ENCODE results near the gene SH3BP1. TPM values are rescaled to one million over a fixed set of nuclear protein-coding genes. Genes with fewer than 3 reads are reported as not detected.

The SH3BP1 gene
- polyA plus RNA-seq, 1 donor from 2014 or later: 0.63 TPM

- Histone ChIP-seq H3F3A (ENCODE audit: insufficient read depth, low read length, poor library complexity, severe bottlenecking) (no peaks in the 10 kb centered on the region), H3K4me3 (ENCODE audit: low read length) (no peak within 1 kb of the TSS), H2AFZ (ENCODE audit: low read depth, low read length) (no peak within 1 kb of the TSS), H3K27me3 (ENCODE audit: insufficient read depth, low read depth, low read length) (no peaks in the 10 kb centered on the region), H3K9me2 (ENCODE audit: insufficient read depth, low read length) (no peaks in the 10 kb centered on the region), H3K9me3 (ENCODE audit: low read length) (no peaks in the 10 kb centered on the region), H4K20me1 (ENCODE audit: insufficient read depth) (no peaks in the 10 kb centered on the region), H3K9ac (ENCODE audit: low read length) (no peak within 1 kb of the TSS), H3K27ac (ENCODE audit: low read length) (no peak within 1 kb of the TSS), H3K36me3 (ENCODE audit: insufficient read depth, low read length) (no peaks in the 10 kb centered on the region), H3K4me2 (ENCODE audit: low read length) (no peak within 1 kb of the TSS), H3K79me2 (replicated peaks; ENCODE audit: insufficient read depth, low read length) (no peaks in the 10 kb centered on the region)
- no peak for TF ChIP-seq EP300 (conservative IDR thresholded peaks at IDR 0.05; ENCODE audit: poor library complexity, severe bottlenecking)
- no peak for TF ChIP-seq SMC3 (conservative IDR thresholded peaks at IDR 0.05; ENCODE audit: poor library complexity)
- TF ChIP-seq TAF1 (IDR thresholded peaks at IDR 0.05; ENCODE audit: low read depth): no peak
- TF ChIP-seq RAD21 (conservative IDR thresholded peaks at IDR 0.05): no peak
- no peak for TF ChIP-seq CTCF (IDR thresholded peaks at IDR 0.05; ENCODE audit: poor library complexity, severe bottlenecking)
Observed at GRCh38 chr22:37674951-37675929, 35.8 kb downstream of the SH3BP1 start, which contains the start of gene LGALS1. Gene LGALS1, plus strand, starts transcription at chr22:37675636. Its CDS starts 67 bp downstream, at chr22:37675703.

- no peaks in the 10 kb centered on the region for H3K9me2 ChIP-seq (ENCODE audit: insufficient read depth, low read length)
- no peaks in the 10 kb centered on the region for H3F3A ChIP-seq (ENCODE audit: insufficient read depth, low read length, poor library complexity, severe bottlenecking)
- no peaks in the 10 kb centered on the region for H3K9me3 ChIP-seq (ENCODE audit: low read length)
- H3K9ac ChIP-seq (ENCODE audit: low read length): no peak overlapping the region
- no peaks in the 10 kb centered on the region for H3K79me2 ChIP-seq (replicated peaks; ENCODE audit: insufficient read depth, low read length)
- no peak overlapping the region for H3K4me2 ChIP-seq (ENCODE audit: low read length)
- TF ChIP-seq MXI1 (conservative IDR thresholded peaks at IDR 0.05; ENCODE audit: poor library complexity, severe bottlenecking) (no peak), SMC3 (conservative IDR thresholded peaks at IDR 0.05; ENCODE audit: poor library complexity) (no peak), TAF1 (IDR thresholded peaks at IDR 0.05; ENCODE audit: low read depth) (no peak), POLR2AphosphoS5 (IDR thresholded peaks at IDR 0.05) (no peak), EP300 (conservative IDR thresholded peaks at IDR 0.05; ENCODE audit: poor library complexity, severe bottlenecking) (no peak), RAD21 (conservative IDR thresholded peaks at IDR 0.05) (no peak), REST (IDR thresholded peaks at IDR 0.05; ENCODE audit: borderline replicate concordance) (no peak), EZH2 (IDR thresholded peaks at IDR 0.05; ENCODE audit: borderline replicate concordance, insufficient read depth, low read length, poor library complexity, severe bottlenecking) (no peak), CTCF (IDR thresholded peaks at IDR 0.05; ENCODE audit: poor library complexity, severe bottlenecking) (no peak)
- no peak overlapping the region for H3K27ac ChIP-seq (ENCODE audit: low read length)
- H4K20me1 ChIP-seq (ENCODE audit: insufficient read depth): no peaks in the 10 kb centered on the region
- no peaks in the 10 kb centered on the region for H3K27me3 ChIP-seq (ENCODE audit: insufficient read depth, low read depth, low read length)
- H3K4me3 ChIP-seq (ENCODE audit: low read length): no peak overlapping the region
- H3K36me3 ChIP-seq (ENCODE audit: insufficient read depth, low read length): no peaks in the 10 kb centered on the region
- H2AFZ ChIP-seq (ENCODE audit: low read depth, low read length): no peak overlapping the region
Observed at GRCh38 chr22:37675930-37676735, 36.7 kb downstream of the SH3BP1 start.

Measured in neural cell (in vitro differentiated cells).